HepG2 (cell line): Measurements from ENCODE around the gene INF2. TPM values are rescaled to one million over a fixed set of nuclear protein-coding genes. Genes with fewer than 3 reads are reported as not detected.

Experiments
- ATAC-seq: fragments of 200-7000 bp; cut with Tn5 transposase; 3 replicates; pipeline ENCODE4 v1.9.1; 2020; ENCODE audit warnings: mild to moderate bottlenecking, moderate library complexity
- BruUV-seq: library from RNA; stranded (reverse); fragments of 400-500 nt; replicated peaks from 2 replicates; lab custom pipeline; 2021; lab: Mats Ljungman, UMichigan
- CTCF ChIA-PET: fragments of 300-600 bp; formaldehyde crosslinking; extraction: SDS; loops from one replicate; lab custom pipeline; 2021; ENCODE audit warnings: low total read pairs, inconsistent platforms, low intra/inter-chr PET ratio; lab: Yijun Ruan, JAX
- POLR2A ChIA-PET: fragments of 350-600 bp; sonication (Branson Sonifier 250); formaldehyde crosslinking; loops from one replicate; lab custom pipeline; 2020; ENCODE audit warnings: antibody characterized with exemption, inconsistent platforms; lab: Yijun Ruan, JAX
- DNase-seq: peaks from one replicate; pipeline ENCODE4 v3.0.0-alpha.2; 2015; ENCODE audit warnings: low spot score
- FAIRE-seq: peaks from 3 replicates; lab custom pipeline; 2011; peaks lifted over from hg19 to GRCh38; lab: Jason Lieb, UNC
- H2AFZ ChIP-seq: one replicate; pipeline ENCODE4 v1.6.1; 2011; ENCODE audit warnings: low read length, inconsistent platforms
- H3K27ac ChIP-seq: fragments of 300-600 bp; 3 replicates; pipeline ENCODE4 v1.8.0; 2011; ENCODE audit warnings: mixed run types, mild to moderate bottlenecking, mixed read lengths, low read length, inconsistent platforms; ENCODE audit not compliant: insufficient read depth; ENCODE audit errors: extremely low read length
- H3K27me3 ChIP-seq, 2 experiments: fragments of 200-600 bp in 1 of 2; 2 replicates in 1 of 2; 3 replicates in 1 of 2; pipeline versions ENCODE4 v1.6.0 to v1.8.0; 2011; ENCODE audit warnings: low read length in 2 of 2, mild to moderate bottlenecking in 2 of 2, moderate library complexity in 2 of 2, inconsistent platforms in 1 of 2; ENCODE audit not compliant: insufficient read depth in 2 of 2, control insufficient read depth in 1 of 2
- H3K36me3 ChIP-seq, 2 experiments: fragments of 200-600 bp in 1 of 2; replicated peaks in 1 of 2; 2 replicates in 1 of 2; 3 replicates in 1 of 2; pipeline versions ENCODE4 v1.5.1 to v1.8.0; 2011; ENCODE audit warnings: low read length in 2 of 2, inconsistent platforms in 1 of 2; ENCODE audit not compliant: insufficient read depth in 2 of 2, control insufficient read depth in 1 of 2
- H3K4me1 ChIP-seq: 2 replicates; pipeline ENCODE4 v1.5.1; 2012; ENCODE audit warnings: low read length, inconsistent platforms; ENCODE audit not compliant: insufficient read depth
- H3K4me2 ChIP-seq: 2 replicates; pipeline ENCODE4 v1.6.0; 2011; ENCODE audit warnings: low read depth, low read length, inconsistent platforms
- H3K4me3 ChIP-seq, 3 experiments: fragments of 200-600 bp in 1 of 3; sonication (generic), shearing (Covaris generic) in 1 of 3; replicated peaks in 1 of 3; 2 replicates each; pipeline ENCODE4 v1.5.1; 2011 to 2016; ENCODE audit warnings: low read length in 3 of 3, inconsistent platforms in 2 of 3, low read depth in 2 of 3, mild to moderate bottlenecking in 2 of 3, control low read depth in 1 of 3, mixed read lengths in 1 of 3; ENCODE audit not compliant: insufficient read depth in 1 of 3
- H3K79me2 ChIP-seq: one replicate; pipeline ENCODE4 v1.6.1; 2011; ENCODE audit warnings: low read length, inconsistent platforms; ENCODE audit not compliant: insufficient read depth
- H3K9ac ChIP-seq: 2 replicates; pipeline ENCODE4 v1.6.0; 2011; ENCODE audit warnings: mild to moderate bottlenecking, low read depth, low read length, inconsistent platforms; ENCODE audit not compliant: insufficient read depth
- H3K9me3 ChIP-seq: 2 replicates; pipeline ENCODE4 v1.5.1; 2012; ENCODE audit warnings: mild to moderate bottlenecking, low read length
- H4K20me1 ChIP-seq: 2 replicates; pipeline ENCODE4 v1.6.0; 2011; ENCODE audit warnings: inconsistent platforms, mild to moderate bottlenecking, low read length, moderate library complexity; ENCODE audit not compliant: insufficient read depth
- GLI4 ChIP-seq: sonication (generic); formaldehyde crosslinking; IDR thresholded peaks from 2 replicates; pipeline ENCODE4 v1.5.1; 2020; ENCODE audit warnings: missing genetic modification reagents, mild to moderate bottlenecking, moderate library complexity, borderline replicate concordance
- HNRNPL ChIP-seq: fragments of 200-400 bp; formaldehyde crosslinking; IDR thresholded peaks from 2 replicates; pipeline ENCODE4 v1.6.1; 2017; ENCODE audit warnings: mild to moderate bottlenecking, low read depth, low read length
- SAFB2 ChIP-seq: sonication (generic); formaldehyde crosslinking; IDR thresholded peaks from 2 replicates; pipeline ENCODE4 v1.5.1; 2020; ENCODE audit warnings: missing genetic modification reagents, low read depth, mild to moderate bottlenecking, borderline replicate concordance
- ZFP36L2 ChIP-seq: sonication (generic); formaldehyde crosslinking; IDR thresholded peaks from 2 replicates; pipeline ENCODE4 v1.4.0; 2020; ENCODE audit warnings: missing genetic modification reagents
- ZNF30 ChIP-seq: sonication (generic); formaldehyde crosslinking; IDR thresholded peaks from 2 replicates; pipeline ENCODE4 v1.5.0; 2020; ENCODE audit warnings: mild to moderate bottlenecking, missing genetic modification reagents
- WGBS: methylation state at CpG from one replicate; pipeline ENCODE4 v1.1.6; 2017; ENCODE audit warnings: low lambda C conversion rate; 5-methylcytosine and 5-hydroxymethylcytosine counted together
- in situ Hi-C: cut with HindIII; loops from 2 replicates; pipeline ENCODE4 v1.10.0; 2017; ENCODE audit warnings: low pct_unique_long_range_greater_than_20kb; ENCODE audit not compliant: extremely low pct_ligation_motif_present
- intact Hi-C: fragments of 100-400 bp; cut with micrococcal nuclease; formaldehyde crosslinking; loops from one replicate; pipeline ENCODE4 v1.10.0; 2022; ENCODE audit not compliant: unreplicated experiment
- polyA plus RNA-seq, 8 experiments: library from polyadenylated mRNA; depleted of rRNA in 3 of 8; stranded (reverse) in 7 of 8; unstranded in 1 of 8; fragments of >200 nt; fragmentation: Illumina TruSeq in 4 of 8; extraction: Trizol in 4 of 8; gene quantifications; 2 replicates each; pipeline versions ENCODE4 v1.2.1 to v1.2.3, GENCODE V29; 2011 to 2016; ENCODE audit warnings: low read depth in 4 of 8, missing spikeins in 1 of 8, mixed read lengths in 1 of 8; ENCODE audit not compliant: insufficient read depth in 1 of 8
- total RNA-seq, 5 experiments: library from RNA; depleted of rRNA; stranded (reverse); fragments of >200 nt; fragmentation: Illumina TruSeq; extraction: Trizol; gene quantifications; 2 replicates each; pipeline ENCODE4 v1.2.3, GENCODE V29; 2016; ENCODE audit warnings: low read depth in 1 of 5
- TF ChIP-seq, protein P1 (sequence below): sonication (generic); formaldehyde crosslinking; IDR thresholded peaks from 2 replicates; pipeline ENCODE4 v1.8.0; 2022; ENCODE audit warnings: low read depth, missing genetic modification reagents
- TF ChIP-seq, protein P2 (sequence below): sonication (generic); formaldehyde crosslinking; IDR thresholded peaks from 2 replicates; pipeline ENCODE4 v1.4.0; 2020; ENCODE audit warnings: missing genetic modification reagents, borderline replicate concordance
- TF ChIP-seq, protein P3 (sequence below): sonication (generic); formaldehyde crosslinking; IDR thresholded peaks from 2 replicates; pipeline ENCODE4 v1.5.1; 2020; ENCODE audit warnings: mild to moderate bottlenecking, missing genetic modification reagents, moderate library complexity

INF2 gene
- total and polyA plus RNA-seq, 2 of the 13 experiments (the other 11 are each of a cell fraction or from before 2014, with no cell fraction given) = 16.4 to 26.4 TPM

DNA sequence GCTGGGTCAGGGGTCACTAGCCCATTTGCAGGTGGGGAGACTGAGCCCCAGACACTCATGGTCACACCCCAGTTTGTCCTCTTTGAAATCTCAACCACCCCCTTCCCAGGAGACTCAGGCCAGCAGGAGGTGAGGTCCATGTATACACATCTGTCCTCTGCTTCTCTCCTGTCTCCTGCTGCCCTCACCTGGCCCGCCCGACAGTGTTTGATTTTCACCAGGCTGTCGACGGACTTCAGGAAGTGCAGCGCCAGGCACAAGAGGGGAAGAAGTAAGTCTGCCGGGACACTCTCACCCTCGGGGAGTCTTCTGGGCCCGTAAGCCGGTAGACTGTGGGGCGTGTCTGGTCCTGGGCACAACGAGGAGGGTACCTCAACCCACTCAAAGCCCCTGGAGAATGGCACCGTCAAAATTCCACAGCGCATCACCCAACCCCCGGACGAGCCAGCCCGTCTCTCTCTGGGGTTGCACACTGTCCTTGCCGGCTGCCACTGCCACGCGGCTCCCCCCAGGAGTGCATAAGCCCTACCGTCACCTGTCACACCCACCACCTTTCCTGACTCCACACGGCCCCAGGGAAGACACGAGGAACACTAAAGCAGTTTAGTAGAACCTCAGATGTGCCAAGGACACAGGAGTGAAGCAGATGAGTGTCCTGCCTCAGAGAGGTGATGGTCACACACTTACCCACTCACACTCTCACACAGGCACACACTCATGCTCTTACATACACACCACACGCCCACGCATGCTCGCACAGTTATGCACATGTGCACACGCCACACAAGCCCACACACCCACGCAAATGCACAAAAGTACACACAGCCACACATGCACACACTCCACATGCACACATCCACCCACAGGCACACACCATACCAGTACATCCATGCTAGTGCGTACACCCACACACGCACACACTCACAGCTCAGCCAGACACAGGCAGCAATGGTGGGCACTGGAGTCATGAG, 50.4 kb downstream of the INF2 start (continued):
- TF ChIP-seq, protein P1, sequence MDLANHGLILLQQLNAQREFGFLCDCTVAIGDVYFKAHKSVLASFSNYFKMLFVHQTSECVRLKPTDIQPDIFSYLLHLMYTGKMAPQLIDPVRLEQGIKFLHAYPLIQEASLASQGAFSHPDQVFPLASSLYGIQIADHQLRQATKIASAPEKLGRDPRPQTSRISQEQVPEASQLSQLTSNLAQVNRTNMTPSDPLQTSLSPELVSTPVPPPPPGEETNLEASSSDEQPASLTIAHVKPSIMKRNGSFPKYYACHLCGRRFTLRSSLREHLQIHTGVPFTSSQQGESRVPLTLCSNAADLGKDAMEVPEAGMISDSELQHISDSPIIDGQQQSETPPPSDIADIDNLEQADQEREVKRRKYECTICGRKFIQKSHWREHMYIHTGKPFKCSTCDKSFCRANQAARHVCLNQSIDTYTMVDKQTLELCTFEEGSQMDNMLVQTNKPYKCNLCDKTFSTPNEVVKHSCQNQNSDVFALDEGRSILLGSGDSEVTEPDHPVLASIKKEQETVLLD (CRISPR knock-in tag) = no peak
- TF ChIP-seq GLI4 (CRISPR knock-in tag) (no peak), ZNF30 (CRISPR knock-in tag) (no peak), ZFP36L2 (CRISPR knock-in tag) (no peak)
- TF ChIP-seq, protein P2, sequence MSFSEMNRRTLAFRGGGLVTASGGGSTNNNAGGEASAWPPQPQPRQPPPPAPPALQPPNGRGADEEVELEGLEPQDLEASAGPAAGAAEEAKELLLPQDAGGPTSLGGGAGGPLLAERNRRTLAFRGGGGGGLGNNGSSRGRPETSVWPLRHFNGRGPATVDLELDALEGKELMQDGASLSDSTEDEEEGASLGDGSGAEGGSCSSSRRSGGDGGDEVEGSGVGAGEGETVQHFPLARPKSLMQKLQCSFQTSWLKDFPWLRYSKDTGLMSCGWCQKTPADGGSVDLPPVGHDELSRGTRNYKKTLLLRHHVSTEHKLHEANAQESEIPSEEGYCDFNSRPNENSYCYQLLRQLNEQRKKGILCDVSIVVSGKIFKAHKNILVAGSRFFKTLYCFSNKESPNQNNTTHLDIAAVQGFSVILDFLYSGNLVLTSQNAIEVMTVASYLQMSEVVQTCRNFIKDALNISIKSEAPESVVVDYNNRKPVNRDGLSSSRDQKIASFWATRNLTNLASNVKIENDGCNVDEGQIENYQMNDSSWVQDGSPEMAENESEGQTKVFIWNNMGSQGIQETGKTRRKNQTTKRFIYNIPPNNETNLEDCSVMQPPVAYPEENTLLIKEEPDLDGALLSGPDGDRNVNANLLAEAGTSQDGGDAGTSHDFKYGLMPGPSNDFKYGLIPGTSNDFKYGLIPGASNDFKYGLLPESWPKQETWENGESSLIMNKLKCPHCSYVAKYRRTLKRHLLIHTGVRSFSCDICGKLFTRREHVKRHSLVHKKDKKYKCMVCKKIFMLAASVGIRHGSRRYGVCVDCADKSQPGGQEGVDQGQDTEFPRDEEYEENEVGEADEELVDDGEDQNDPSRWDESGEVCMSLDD (CRISPR knock-in tag) = no peak

DNA sequence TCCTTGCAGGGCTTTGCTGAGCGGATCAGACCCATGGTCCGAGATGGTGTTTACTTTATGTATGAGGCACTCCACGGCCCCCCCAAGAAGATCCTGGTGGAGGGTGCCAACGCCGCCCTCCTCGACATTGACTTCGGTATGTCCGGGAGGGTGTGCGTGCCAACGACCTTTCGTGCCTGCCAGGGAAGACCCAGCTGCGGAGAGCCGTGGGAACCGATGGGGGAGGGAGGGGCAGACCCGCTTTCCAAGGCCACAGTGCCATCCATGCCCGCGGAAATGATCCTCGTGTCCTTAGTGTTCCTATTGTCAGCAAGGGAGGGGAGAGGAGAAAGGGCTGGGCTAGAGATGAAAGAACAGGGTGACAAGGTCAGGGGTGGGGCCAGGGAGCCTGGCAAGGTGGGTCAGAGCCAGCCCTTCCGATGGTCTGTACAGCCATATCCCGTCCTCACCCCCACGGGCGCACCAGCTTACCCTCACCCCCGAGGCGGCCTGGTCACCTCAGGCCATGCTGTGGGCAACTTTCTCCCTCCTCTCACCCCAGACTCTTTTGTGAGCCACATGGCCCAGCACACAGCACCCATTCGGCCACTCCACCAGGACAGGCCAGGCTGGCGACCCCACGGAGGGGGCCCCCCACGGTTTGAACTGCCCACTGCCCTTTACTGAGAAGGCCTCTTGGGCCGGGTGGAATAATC, 51.8 kb downstream of the INF2 start:
- DNase-seq (no peak), FAIRE-seq (no peak), ATAC-seq (no peak)
- H3K4me2 ChIP-seq = no peak overlapping the region
- H3K9ac ChIP-seq = no peak overlapping the region
- 84% methylated on average over 22 of the region's 29 CpGs for WGBS
- no TSS peak for BruUV-seq
- H3K27me3 ChIP-seq = no peaks in the 10 kb centered on the region
- H3K4me3 ChIP-seq = no peak overlapping the region
- H3K79me2 ChIP-seq = no peaks in the 10 kb centered on the region
- H3K36me3 ChIP-seq = no peaks in the 10 kb centered on the region; a peak in 2 of 5 replicates
- H3K9me3 ChIP-seq = no peaks in the 10 kb centered on the region
- intact Hi-C loops (no loop called here), in situ Hi-C loops (no loop called here)
- no peak overlapping the region for H2AFZ ChIP-seq
- H3K4me1 ChIP-seq = peaks cover 39% of the 10 kb centered on the region
- CTCF ChIA-PET = no interaction called here
- no peak for TF ChIP-seq SAFB2
- TF ChIP-seq, protein P3, sequence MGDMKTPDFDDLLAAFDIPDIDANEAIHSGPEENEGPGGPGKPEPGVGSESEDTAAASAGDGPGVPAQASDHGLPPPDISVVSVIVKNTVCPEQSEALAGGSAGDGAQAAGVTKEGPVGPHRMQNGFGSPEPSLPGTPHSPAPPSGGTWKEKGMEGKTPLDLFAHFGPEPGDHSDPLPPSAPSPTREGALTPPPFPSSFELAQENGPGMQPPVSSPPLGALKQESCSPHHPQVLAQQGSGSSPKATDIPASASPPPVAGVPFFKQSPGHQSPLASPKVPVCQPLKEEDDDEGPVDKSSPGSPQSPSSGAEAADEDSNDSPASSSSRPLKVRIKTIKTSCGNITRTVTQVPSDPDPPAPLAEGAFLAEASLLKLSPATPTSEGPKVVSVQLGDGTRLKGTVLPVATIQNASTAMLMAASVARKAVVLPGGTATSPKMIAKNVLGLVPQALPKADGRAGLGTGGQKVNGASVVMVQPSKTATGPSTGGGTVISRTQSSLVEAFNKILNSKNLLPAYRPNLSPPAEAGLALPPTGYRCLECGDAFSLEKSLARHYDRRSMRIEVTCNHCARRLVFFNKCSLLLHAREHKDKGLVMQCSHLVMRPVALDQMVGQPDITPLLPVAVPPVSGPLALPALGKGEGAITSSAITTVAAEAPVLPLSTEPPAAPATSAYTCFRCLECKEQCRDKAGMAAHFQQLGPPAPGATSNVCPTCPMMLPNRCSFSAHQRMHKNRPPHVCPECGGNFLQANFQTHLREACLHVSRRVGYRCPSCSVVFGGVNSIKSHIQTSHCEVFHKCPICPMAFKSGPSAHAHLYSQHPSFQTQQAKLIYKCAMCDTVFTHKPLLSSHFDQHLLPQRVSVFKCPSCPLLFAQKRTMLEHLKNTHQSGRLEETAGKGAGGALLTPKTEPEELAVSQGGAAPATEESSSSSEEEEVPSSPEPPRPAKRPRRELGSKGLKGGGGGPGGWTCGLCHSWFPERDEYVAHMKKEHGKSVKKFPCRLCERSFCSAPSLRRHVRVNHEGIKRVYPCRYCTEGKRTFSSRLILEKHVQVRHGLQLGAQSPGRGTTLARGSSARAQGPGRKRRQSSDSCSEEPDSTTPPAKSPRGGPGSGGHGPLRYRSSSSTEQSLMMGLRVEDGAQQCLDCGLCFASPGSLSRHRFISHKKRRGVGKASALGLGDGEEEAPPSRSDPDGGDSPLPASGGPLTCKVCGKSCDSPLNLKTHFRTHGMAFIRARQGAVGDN = 0 out of 2 replicates have a peak, but pooled peaks have one; percentile 27
- 0 out of 2 replicates have a peak, but pooled peaks have one; percentile 30 for TF ChIP-seq HNRNPL
- H3K27ac ChIP-seq = no peak overlapping the region
- POLR2A ChIA-PET = no interaction called here
- H4K20me1 ChIP-seq = no peaks in the 10 kb centered on the region
